GM12878 (cell line): ENCODE measurements around the gene PPP1R3G.

Experiments
- CBX3 ChIP-seq: fragments of 200-600 bp; sonication (generic); IDR thresholded peaks from 2 replicates; pipeline ENCODE4 v1.6.1; 2016; ENCODE audit warnings: low read depth, borderline replicate concordance
- EZH2 ChIP-seq: IDR thresholded peaks from 2 replicates; pipeline ENCODE4 v1.6.1; 2012; ENCODE audit warnings: low read depth, mild to moderate bottlenecking, control low read depth, inconsistent platforms, low read length, borderline replicate concordance; ENCODE audit not compliant: control insufficient read depth
- FOXK2 ChIP-seq: fragments of 450-650 bp; IDR thresholded peaks from 2 replicates; pipeline ENCODE4 v1.6.1; 2017; ENCODE audit warnings: mild to moderate bottlenecking, moderate library complexity
- JUND ChIP-seq: IDR thresholded peaks from 2 replicates; pipeline ENCODE4 v1.6.1; 2012; ENCODE audit warnings: low read depth, mild to moderate bottlenecking, low read length, improper control_type of control experiment, moderate library complexity
- POLR2A ChIP-seq: IDR thresholded peaks from 2 replicates; pipeline ENCODE4 v1.6.1; 2011; ENCODE audit warnings: low read depth, mild to moderate bottlenecking, low read length
- TAF1 ChIP-seq: IDR thresholded peaks from 2 replicates; pipeline ENCODE4 v1.6.1; 2011; ENCODE audit warnings: mild to moderate bottlenecking, low read depth, low read length, borderline replicate concordance
- TARDBP ChIP-seq: IDR thresholded peaks from 2 replicates; pipeline ENCODE4 v1.6.1; 2016; ENCODE audit warnings: borderline replicate concordance
- TF ChIP-seq, protein P1 (sequence below): IDR thresholded peaks from 2 replicates; pipeline ENCODE4 v1.6.1; 2011; ENCODE audit warnings: low read depth, low read length, improper control_type of control experiment, borderline replicate concordance
- TF ChIP-seq, protein P2 (sequence below), 3 experiments: IDR thresholded peaks in 2 of 3; conservative IDR thresholded peaks in 1 of 3; 2 replicates each; pipeline ENCODE4 v1.5.1; 2011; ENCODE audit warnings: low read depth in 3 of 3, low read length in 3 of 3, mild to moderate bottlenecking in 3 of 3, control low read depth in 2 of 3, moderate library complexity in 2 of 3, inconsistent platforms in 1 of 3, mixed read lengths in 1 of 3; ENCODE audit not compliant: control insufficient read depth in 2 of 3, insufficient read depth in 1 of 3; ENCODE audit errors: extremely low read depth in 1 of 3
- TF ChIP-seq, protein P3 (sequence below): fragments of 450-650 bp; IDR thresholded peaks from 2 replicates; pipeline ENCODE4 v1.6.1; 2017; ENCODE audit warnings: mild to moderate bottlenecking
- TF ChIP-seq, protein P4 (sequence below): IDR thresholded peaks from 2 replicates; pipeline ENCODE4 v1.6.1; 2011; ENCODE audit warnings: mild to moderate bottlenecking, low read depth, low read length, moderate library complexity; ENCODE audit not compliant: insufficient replicate concordance

DNA sequence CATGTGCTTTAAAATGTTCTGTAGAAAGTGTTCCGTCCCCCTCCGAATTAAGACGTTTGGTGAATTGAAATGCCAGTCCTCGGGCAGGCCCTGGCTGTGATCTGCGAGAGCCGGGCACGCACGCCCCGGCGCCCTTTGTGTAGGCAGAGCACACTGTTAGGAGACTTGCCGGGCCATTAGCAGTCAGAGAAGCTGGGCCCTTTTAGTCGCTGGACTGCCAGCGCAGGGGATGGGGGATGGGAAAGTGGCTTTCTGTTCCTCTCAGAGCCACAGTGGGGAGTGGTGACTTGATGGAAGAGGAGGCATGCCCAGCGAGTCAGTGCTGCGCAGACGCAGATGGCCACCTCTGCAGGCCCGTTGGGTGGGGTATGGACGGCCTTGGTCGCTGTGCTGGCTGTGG lies 2.2 kb downstream of the PPP1R3G start:
- TF ChIP-seq, protein P1, sequence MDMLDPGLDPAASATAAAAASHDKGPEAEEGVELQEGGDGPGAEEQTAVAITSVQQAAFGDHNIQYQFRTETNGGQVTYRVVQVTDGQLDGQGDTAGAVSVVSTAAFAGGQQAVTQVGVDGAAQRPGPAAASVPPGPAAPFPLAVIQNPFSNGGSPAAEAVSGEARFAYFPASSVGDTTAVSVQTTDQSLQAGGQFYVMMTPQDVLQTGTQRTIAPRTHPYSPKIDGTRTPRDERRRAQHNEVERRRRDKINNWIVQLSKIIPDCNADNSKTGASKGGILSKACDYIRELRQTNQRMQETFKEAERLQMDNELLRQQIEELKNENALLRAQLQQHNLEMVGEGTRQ = no peak
- TF ChIP-seq JUND (no peak), TAF1 (no peak), FOXK2 (no peak), TARDBP (no peak), POLR2A (no peak), EZH2 (no peak), CBX3 (no peak)
- TF ChIP-seq, protein P2, sequence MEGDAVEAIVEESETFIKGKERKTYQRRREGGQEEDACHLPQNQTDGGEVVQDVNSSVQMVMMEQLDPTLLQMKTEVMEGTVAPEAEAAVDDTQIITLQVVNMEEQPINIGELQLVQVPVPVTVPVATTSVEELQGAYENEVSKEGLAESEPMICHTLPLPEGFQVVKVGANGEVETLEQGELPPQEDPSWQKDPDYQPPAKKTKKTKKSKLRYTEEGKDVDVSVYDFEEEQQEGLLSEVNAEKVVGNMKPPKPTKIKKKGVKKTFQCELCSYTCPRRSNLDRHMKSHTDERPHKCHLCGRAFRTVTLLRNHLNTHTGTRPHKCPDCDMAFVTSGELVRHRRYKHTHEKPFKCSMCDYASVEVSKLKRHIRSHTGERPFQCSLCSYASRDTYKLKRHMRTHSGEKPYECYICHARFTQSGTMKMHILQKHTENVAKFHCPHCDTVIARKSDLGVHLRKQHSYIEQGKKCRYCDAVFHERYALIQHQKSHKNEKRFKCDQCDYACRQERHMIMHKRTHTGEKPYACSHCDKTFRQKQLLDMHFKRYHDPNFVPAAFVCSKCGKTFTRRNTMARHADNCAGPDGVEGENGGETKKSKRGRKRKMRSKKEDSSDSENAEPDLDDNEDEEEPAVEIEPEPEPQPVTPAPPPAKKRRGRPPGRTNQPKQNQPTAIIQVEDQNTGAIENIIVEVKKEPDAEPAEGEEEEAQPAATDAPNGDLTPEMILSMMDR (IDR thresholded peaks at IDR 0.05 in 2 of 3, conservative IDR thresholded peaks at IDR 0.05 in 1 of 3; ENCODE audit: control insufficient read depth in 2 of 3, extremely low read depth in 1 of 3, insufficient read depth in 1 of 3, low read depth in 3 of 3, low read length in 3 of 3) = no peak
- TF ChIP-seq, protein P3, sequence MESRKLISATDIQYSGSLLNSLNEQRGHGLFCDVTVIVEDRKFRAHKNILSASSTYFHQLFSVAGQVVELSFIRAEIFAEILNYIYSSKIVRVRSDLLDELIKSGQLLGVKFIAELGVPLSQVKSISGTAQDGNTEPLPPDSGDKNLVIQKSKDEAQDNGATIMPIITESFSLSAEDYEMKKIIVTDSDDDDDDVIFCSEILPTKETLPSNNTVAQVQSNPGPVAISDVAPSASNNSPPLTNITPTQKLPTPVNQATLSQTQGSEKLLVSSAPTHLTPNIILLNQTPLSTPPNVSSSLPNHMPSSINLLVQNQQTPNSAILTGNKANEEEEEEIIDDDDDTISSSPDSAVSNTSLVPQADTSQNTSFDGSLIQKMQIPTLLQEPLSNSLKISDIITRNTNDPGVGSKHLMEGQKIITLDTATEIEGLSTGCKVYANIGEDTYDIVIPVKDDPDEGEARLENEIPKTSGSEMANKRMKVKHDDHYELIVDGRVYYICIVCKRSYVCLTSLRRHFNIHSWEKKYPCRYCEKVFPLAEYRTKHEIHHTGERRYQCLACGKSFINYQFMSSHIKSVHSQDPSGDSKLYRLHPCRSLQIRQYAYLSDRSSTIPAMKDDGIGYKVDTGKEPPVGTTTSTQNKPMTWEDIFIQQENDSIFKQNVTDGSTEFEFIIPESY = no peak
- TF ChIP-seq, protein P4, sequence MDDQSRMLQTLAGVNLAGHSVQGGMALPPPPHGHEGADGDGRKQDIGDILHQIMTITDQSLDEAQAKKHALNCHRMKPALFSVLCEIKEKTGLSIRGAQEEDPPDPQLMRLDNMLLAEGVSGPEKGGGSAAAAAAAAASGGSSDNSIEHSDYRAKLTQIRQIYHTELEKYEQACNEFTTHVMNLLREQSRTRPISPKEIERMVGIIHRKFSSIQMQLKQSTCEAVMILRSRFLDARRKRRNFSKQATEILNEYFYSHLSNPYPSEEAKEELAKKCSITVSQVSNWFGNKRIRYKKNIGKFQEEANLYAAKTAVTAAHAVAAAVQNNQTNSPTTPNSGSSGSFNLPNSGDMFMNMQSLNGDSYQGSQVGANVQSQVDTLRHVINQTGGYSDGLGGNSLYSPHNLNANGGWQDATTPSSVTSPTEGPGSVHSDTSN = no peak
